Left ventricle myocardium inferior (tissue), 1 donor: ENCODE measurements around the gene TMED9. TPM values are rescaled to one million over a fixed set of nuclear protein-coding genes. Genes with fewer than 3 reads are reported as not detected.

Source experiments
- DNase-seq: peaks from one replicate; pipeline ENCODE4 v3.0.0-alpha.2; 2020
- H3K27ac ChIP-seq: fragments of 200-600 bp; replicated peaks from 2 replicates; pipeline ENCODE4 v1.8.0; 2021
- H3K27me3 ChIP-seq: fragments of 200-600 bp; 2 replicates; pipeline ENCODE4 v1.8.0; 2021; ENCODE audit warnings: low read depth
- H3K36me3 ChIP-seq: fragments of 200-600 bp; 2 replicates; pipeline ENCODE4 v1.8.0; 2021
- H3K4me1 ChIP-seq: fragments of 200-600 bp; 2 replicates; pipeline ENCODE4 v1.8.0; 2021
- H3K4me3 ChIP-seq: fragments of 200-600 bp; 2 replicates; pipeline ENCODE4 v1.8.0; 2021; ENCODE audit warnings: mild to moderate bottlenecking, moderate library complexity
- H3K9me3 ChIP-seq: fragments of 200-600 bp; replicated peaks from 2 replicates; pipeline ENCODE4 v1.8.0; 2021
- CTCF ChIP-seq: fragments of 200-600 bp; IDR thresholded peaks from 2 replicates; pipeline ENCODE4 v1.8.0; 2021; ENCODE audit warnings: antibody characterized with exemption, mild to moderate bottlenecking, borderline replicate concordance
- intact Hi-C: fragments of 100-400 bp; cut with micrococcal nuclease; formaldehyde crosslinking; loops from one replicate; pipeline ENCODE4 v1.11.0; 2022
- total RNA-seq: library from RNA; stranded (reverse); fragmentation: NEBNext Ultra II Directional; extraction: Animal tissue kit (Norgen Biotek cat#: 25700); gene quantifications from one replicate; pipeline ENCODE4 v1.2.1, GENCODE V29; 2021
- donor health status: DM: no; HTN: yes; CAD: no; lungs with severe emphysema.

The TMED9 gene
- total RNA-seq, 1 donor from 2014 or later = 68.7 TPM

GRCh38 chr5:177603631-177604030 lies 11.6 kb downstream of the TMED9 start:
- H3K27me3 ChIP-seq = no peaks in the 10 kb centered on the region
- no peak overlapping the region for H3K4me3 ChIP-seq
- H3K36me3 ChIP-seq = no peaks in the 10 kb centered on the region
- DNase-seq = no peak
- intact Hi-C loops = no loop called here
- no peak for TF ChIP-seq CTCF
- no peaks in the 10 kb centered on the region for H3K9me3 ChIP-seq
- peaks cover 44% of the 10 kb centered on the region for H3K4me1 ChIP-seq
- H3K27ac ChIP-seq = no peak overlapping the region

- Histone ChIP-seq H3K4me3 (no peak overlapping the region), H3K36me3 (no peaks in the 10 kb centered on the region), H3K27ac (no peak overlapping the region), H3K27me3 (no peaks in the 10 kb centered on the region), H3K4me1 (peaks cover 41% of the 10 kb centered on the region), H3K9me3 (no peaks in the 10 kb centered on the region)
- intact Hi-C loops = no loop called here
- DNase-seq = no peak
- no peak for TF ChIP-seq CTCF
Observed at GRCh38 chr5:177604116-177604521, 12.1 kb downstream of the TMED9 start.

GRCh38 chr5:177604656-177605055 lies 12.7 kb downstream of the TMED9 start:
- no peak for DNase-seq
- H3K36me3 ChIP-seq = no peaks in the 10 kb centered on the region
- intact Hi-C loops = no loop called here
- H3K4me3 ChIP-seq = no peak overlapping the region
- peaks cover 36% of the 10 kb centered on the region for H3K4me1 ChIP-seq
- H3K9me3 ChIP-seq = no peaks in the 10 kb centered on the region
- H3K27me3 ChIP-seq = no peaks in the 10 kb centered on the region
- no peak overlapping the region for H3K27ac ChIP-seq
- no peak for TF ChIP-seq CTCF

GRCh38 chr5:177605078-177605477 lies 13.1 kb downstream of the TMED9 start:
- Histone ChIP-seq H3K27me3 (no peaks in the 10 kb centered on the region), H3K9me3 (no peaks in the 10 kb centered on the region), H3K4me3 (no peak overlapping the region), H3K4me1 (peaks cover 34% of the 10 kb centered on the region), H3K27ac (no peak overlapping the region), H3K36me3 (no peaks in the 10 kb centered on the region)
- intact Hi-C loops = no loop called here
- TF ChIP-seq CTCF = no peak
- DNase-seq = no peak

- no peak for DNase-seq
- intact Hi-C loops = no loop called here
- H3K4me3 ChIP-seq = no peak overlapping the region
- H3K4me1 ChIP-seq = peaks cover 28% of the 10 kb centered on the region
- no peaks in the 10 kb centered on the region for H3K36me3 ChIP-seq
- no peaks in the 10 kb centered on the region for H3K9me3 ChIP-seq
- no peaks in the 10 kb centered on the region for H3K27me3 ChIP-seq
- H3K27ac ChIP-seq = no peak overlapping the region
- TF ChIP-seq CTCF = no peak
Observed at GRCh38 chr5:177605667-177606066, 13.7 kb downstream of the TMED9 start.
